Measurements from ENCODE around the gene RNF181. TPM values are rescaled to one million over a fixed set of nuclear protein-coding genes. Genes with fewer than 3 reads are reported as not detected.
A peak's percentile ranks its signal among the peaks of the same experiment; 100 is the strongest.
"Not testable (repeated sequence)": the region's sequence is repeated elsewhere in the genome, so short reads cannot be mapped to it uniquely, and the experiment has no call there.

RNF181 gene
- polyA plus RNA-seq, 1 of the 3 experiments (the other 2 are of a cell fraction): 312 TPM

DNA sequence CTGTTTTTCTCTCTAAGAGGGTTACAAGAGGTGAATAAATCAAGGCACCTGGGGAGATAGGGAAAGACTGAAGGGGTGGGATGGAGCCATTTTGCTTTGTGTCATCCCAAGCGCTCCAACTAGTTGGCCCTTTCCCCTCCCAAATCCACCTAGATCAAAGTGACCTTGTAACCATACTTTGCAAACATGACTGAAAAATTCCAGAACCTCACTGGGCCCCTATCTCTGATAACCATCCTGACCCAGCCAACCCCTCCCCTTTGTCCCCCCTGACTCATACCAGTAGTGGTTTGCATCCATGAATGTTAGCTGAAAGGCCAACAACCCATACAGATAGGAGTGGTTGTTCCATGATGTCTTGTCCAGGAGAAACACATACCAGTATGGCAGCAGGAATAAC lies 37.4 kb upstream of the RNF181 start:
- TF ChIP-seq CHD2 (IDR thresholded peaks at IDR 0.05; ENCODE audit: low read length, partially characterized antibody) (no peak), NRF1 (IDR thresholded peaks at IDR 0.05; ENCODE audit: low read depth, low read length) (no peak), MAX (IDR thresholded peaks at IDR 0.05; ENCODE audit: low read depth) (no peak), MXI1 (IDR thresholded peaks at IDR 0.05; ENCODE audit: low read depth, low read length) (no peak), FOXM1 (IDR thresholded peaks at IDR 0.05; ENCODE audit: low read depth) (no peak), GATA2 (CRISPR knock-in tag; IDR thresholded peaks at IDR 0.05) (no peak), USF2 (IDR thresholded peaks at IDR 0.05; ENCODE audit: borderline replicate concordance, low read depth, low read length) (no peak), ELF1 (IDR thresholded peaks at IDR 0.05) (no peak), EP300 (IDR thresholded peaks at IDR 0.05; ENCODE audit: borderline replicate concordance in 1 of 2, low read depth in 1 of 2, low read length in 1 of 2) (no peak), TAF1 (IDR thresholded peaks at IDR 0.05; ENCODE audit: borderline replicate concordance, low read depth, low read length) (no peak), EZH2phosphoT487 (IDR thresholded peaks at IDR 0.05; ENCODE audit: borderline replicate concordance, low read depth) (no peak), REST (IDR thresholded peaks at IDR 0.05; ENCODE audit: low read depth, low read length) (no peak), YY1 (IDR thresholded peaks at IDR 0.05; ENCODE audit: low read depth) (no peak), POLR2AphosphoS5 (IDR thresholded peaks at IDR 0.05; ENCODE audit: low read depth, low read length) (no peak), RCOR1 (IDR thresholded peaks at IDR 0.05; ENCODE audit: low read length) (no peak), RXRA (IDR thresholded peaks at IDR 0.05; ENCODE audit: borderline replicate concordance, low read depth) (no peak)
- TF ChIP-seq, protein P1, sequence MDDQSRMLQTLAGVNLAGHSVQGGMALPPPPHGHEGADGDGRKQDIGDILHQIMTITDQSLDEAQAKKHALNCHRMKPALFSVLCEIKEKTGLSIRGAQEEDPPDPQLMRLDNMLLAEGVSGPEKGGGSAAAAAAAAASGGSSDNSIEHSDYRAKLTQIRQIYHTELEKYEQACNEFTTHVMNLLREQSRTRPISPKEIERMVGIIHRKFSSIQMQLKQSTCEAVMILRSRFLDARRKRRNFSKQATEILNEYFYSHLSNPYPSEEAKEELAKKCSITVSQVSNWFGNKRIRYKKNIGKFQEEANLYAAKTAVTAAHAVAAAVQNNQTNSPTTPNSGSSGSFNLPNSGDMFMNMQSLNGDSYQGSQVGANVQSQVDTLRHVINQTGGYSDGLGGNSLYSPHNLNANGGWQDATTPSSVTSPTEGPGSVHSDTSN (IDR thresholded peaks at IDR 0.05): no peak
- H3K79me2 ChIP-seq (ENCODE audit: insufficient read depth): peaks cover 42% of the 10 kb centered on the region
- 100% methylated on average over 1 of the region's 1 CpG for WGBS (ENCODE audit: low lambda C conversion rate)
- no peak overlapping the region for H3K9ac ChIP-seq
- peaks cover 4% of the 10 kb centered on the region for H3F3A ChIP-seq (replicated peaks; ENCODE audit: insufficient read depth)
- ChIA-PET CTCF (interaction anchor here (16.6 kb wide), 1 partner anchor 136 kb away, joined by 364 read pairs; the partner anchor contains the start of gene SH2D6), POLR2A (no interaction called here)
- H3K9me3 ChIP-seq: no peaks in the 10 kb centered on the region
- H3K4me2 ChIP-seq: no peak overlapping the region
- no peak overlapping the region for H3K27ac ChIP-seq (ENCODE audit: low read depth in 2 of 2, low read length in 1 of 2)
- H3K4me3 ChIP-seq (ENCODE audit: low read depth in 2 of 2, low read length in 1 of 2): no peak overlapping the region
- no peaks in the 10 kb centered on the region for H4K20me1 ChIP-seq (ENCODE audit: insufficient read depth)
- peaks cover 6 to 33% of the 10 kb centered on the region in 2 experiments for H3K36me3 ChIP-seq (replicated peaks in 1 of 2; ENCODE audit: control insufficient read depth in 1 of 2, insufficient read depth in 2 of 2, low read length in 1 of 2)
- no peaks in the 10 kb centered on the region; a peak in 2 of 4 replicates for H3K4me1 ChIP-seq (ENCODE audit: control insufficient read depth in 1 of 2, insufficient read depth in 2 of 2, low read depth in 1 of 2, low read length in 1 of 2)
- no peaks in the 10 kb centered on the region for H3K9me2 ChIP-seq
- H2AFZ ChIP-seq (ENCODE audit: low read depth): no peak overlapping the region
- no peak for DNase-seq
- no peaks in the 10 kb centered on the region for H3K27me3 ChIP-seq (ENCODE audit: insufficient read depth)

DNA sequence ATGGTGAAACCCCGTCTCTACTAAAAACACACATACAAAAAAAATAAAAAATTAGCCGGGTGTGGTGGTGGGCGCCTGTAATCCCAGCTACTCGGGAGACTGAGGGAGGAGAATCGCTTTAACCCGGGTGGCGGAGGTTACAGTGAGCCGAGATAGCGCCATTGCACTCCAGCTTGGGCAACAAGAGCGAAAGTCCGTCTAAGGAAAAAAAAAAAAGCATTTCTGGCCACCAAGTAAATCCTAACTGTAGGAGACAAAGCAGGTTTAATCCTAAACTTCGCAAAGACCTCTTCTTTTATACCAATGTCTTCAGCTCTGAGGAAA lies 35.2 kb upstream of the RNF181 start:
- H3K9me2 ChIP-seq; H3F3A ChIP-seq (replicated peaks; ENCODE audit: insufficient read depth); H4K20me1 ChIP-seq (ENCODE audit: insufficient read depth); H3K9me3 ChIP-seq; DNase-seq; H3K4me1 ChIP-seq (ENCODE audit: control insufficient read depth in 1 of 2, insufficient read depth in 2 of 2, low read depth in 1 of 2, low read length in 1 of 2); H3K27me3 ChIP-seq (ENCODE audit: insufficient read depth); H3K27ac ChIP-seq (ENCODE audit: low read depth in 2 of 2, low read length in 1 of 2): not testable (repeated sequence)
- Histone ChIP-seq H3K9ac (peak overlapping the region; percentile 86), H3K36me3 (replicated peaks in 1 of 2; ENCODE audit: control insufficient read depth in 1 of 2, insufficient read depth in 2 of 2, low read length in 1 of 2) (peaks cover 6 to 25% of the 10 kb centered on the region in 2 experiments), H3K4me2 (peak overlapping the region; percentile 80), H3K79me2 (ENCODE audit: insufficient read depth) (peaks cover 42% of the 10 kb centered on the region), H3K4me3 (ENCODE audit: low read depth in 2 of 2, low read length in 1 of 2) (peak overlapping the region; percentile 65 to 97), H2AFZ (ENCODE audit: low read depth) (peak overlapping the region; percentile 100; the same call in 1 of the 2 replicates)
- CTCF ChIA-PET: interaction anchor here (0.7 to 16.6 kb wide), 7 partner anchors 8 to 260 kb away, joined by 3 to 364 read pairs (median 5); partner anchors contain the start of genes MAT2A and SH2D6
- WGBS (ENCODE audit: low lambda C conversion rate): 66% methylated on average over 12 of the region's 12 CpGs
- POLR2A ChIA-PET: interaction anchor here (1.0 to 2.3 kb wide), 7 partner anchors 8 to 142 kb away, joined by 4 to 19 read pairs (median 5); partner anchors contain the start of genes C2orf68, MAT2A and SH2D6
